ENCODE data around the gene ZBTB39.
"Not testable (repeated sequence)": the region's sequence is repeated elsewhere in the genome, so short reads cannot be mapped to it uniquely, and the experiment has no call there.

The ZBTB39 gene

GRCh38 chr12:56998981-56999380, 7.4 kb downstream of the ZBTB39 start:
- peak; percentile 55 for DNase-seq

- DNase-seq, result no peak
Observed at GRCh38 chr12:56998316-56998715, 8.0 kb downstream of the ZBTB39 start.

DNA sequence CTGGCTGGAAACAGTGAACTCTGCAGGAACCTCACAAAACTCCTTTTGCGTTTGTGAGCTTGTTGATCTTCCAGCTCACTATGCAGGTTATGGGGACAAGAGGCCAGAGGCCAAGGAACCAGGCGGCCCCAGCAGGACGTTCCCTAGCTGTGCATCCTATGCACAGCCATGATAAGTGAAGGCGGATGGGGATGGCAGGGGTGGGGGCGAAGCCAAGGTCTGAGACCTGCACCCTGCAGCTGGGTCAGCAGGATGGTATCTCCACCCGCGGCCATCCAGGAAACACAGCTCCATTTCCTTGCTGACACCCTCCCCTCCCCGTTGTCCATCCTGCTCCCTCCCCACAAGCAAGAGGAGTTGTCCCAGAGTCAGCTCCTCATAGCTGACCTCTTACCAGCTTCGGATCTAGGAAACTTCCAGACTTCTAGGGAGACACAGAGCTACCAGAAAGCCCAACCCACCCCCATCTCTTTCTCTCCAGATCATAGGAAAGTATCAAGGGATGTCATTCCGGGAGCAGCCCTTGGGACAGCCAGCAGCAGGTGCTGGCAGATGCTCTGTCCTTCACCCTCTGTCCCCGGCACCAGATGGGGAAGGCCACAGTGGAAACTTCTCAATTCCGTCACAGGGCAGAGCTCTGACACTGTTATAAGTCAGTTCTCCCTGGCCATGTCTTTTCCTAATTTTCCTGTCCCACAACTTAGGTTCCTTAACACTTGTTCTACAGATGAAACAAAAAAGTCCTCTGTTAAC, 9.4 kb downstream of the ZBTB39 start:
- no peak for DNase-seq

DNA sequence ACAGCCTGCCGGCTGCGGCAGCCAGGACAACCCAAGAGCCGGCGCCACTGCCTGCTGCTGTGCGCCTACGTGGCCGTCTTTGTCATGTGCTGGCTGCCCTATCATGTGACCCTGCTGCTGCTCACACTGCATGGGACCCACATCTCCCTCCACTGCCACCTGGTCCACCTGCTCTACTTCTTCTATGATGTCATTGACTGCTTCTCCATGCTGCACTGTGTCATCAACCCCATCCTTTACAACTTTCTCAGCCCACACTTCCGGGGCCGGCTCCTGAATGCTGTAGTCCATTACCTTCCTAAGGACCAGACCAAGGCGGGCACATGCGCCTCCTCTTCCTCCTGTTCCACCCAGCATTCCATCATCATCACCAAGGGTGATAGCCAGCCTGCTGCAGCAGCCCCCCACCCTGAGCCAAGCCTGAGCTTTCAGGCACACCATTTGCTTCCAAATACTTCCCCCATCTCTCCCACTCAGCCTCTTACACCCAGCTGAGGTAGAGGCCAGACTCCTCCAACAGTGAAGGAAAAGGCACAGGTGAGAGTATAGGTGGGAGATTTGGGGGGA, 10.3 kb downstream of the ZBTB39 start:
- DNase-seq, result no peak

DNA sequence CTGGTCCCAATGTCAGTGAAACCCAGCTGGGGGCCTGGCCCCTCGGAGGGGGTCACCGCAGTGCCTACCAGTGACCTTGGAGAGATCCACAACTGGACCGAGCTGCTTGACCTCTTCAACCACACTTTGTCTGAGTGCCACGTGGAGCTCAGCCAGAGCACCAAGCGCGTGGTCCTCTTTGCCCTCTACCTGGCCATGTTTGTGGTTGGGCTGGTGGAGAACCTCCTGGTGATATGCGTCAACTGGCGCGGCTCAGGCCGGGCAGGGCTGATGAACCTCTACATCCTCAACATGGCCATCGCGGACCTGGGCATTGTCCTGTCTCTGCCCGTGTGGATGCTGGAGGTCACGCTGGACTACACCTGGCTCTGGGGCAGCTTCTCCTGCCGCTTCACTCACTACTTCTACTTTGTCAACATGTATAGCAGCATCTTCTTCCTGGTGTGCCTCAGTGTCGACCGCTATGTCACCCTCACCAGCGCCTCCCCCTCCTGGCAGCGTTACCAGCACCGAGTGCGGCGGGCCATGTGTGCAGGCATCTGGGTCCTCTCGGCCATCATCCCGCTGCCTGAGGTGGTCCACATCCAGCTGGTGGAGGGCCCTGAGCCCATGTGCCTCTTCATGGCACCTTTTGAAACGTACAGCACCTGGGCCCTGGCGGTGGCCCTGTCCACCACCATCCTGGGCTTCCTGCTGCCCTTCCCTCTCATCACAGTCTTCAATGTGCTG, 11.0 kb downstream of the ZBTB39 start:
- no peak for DNase-seq

DNA sequence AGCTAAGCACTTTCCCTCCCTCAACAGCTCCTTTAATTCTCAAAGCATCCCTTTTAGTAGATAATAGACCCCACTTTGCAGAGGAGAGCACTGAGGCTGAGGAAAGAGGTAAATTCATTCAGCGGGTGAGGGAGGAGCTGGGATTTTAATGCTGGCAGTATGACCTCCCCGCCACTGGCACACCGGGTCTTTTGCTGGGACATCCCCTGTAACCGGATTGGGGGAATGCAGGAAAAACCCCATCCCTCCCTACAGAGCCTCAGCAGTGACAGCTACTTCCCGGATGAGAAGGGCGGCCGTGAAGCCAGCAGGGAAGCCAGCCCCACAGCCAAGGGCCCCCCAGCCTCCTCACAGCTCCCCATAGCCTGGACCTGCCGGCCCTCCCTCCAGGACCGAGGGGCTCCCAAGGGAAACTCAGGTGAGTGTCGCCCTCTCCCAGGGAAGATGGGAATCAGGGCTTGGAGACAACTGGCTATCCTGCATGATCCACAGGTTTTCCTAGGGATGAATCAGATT, 12.1 kb downstream of the ZBTB39 start:
- no peak for DNase-seq

DNA sequence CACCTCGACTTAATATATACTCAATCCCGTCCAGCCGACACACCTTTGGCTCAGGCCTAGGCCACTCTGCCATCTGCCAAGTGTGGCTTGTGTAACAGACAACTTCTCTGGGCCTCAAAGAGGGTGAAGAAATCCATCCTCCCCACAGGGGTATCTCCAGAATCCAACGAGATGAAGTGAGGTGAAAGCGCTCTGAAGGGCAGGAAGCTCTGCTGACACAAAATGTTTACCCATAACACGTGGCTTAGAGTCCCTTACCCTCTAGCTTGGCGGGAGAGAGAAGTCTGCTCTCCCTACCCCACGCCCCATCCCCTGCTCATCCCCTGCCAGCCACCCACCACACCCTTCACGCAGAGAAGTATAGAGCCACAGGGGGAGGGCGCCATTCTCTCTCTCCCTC, 13.0 kb downstream of the ZBTB39 start:
- DNase-seq, result no peak

GRCh38 chr12:56991319-56992246, 14.8 kb downstream of the ZBTB39 start:
- DNase-seq, result no peak

DNA sequence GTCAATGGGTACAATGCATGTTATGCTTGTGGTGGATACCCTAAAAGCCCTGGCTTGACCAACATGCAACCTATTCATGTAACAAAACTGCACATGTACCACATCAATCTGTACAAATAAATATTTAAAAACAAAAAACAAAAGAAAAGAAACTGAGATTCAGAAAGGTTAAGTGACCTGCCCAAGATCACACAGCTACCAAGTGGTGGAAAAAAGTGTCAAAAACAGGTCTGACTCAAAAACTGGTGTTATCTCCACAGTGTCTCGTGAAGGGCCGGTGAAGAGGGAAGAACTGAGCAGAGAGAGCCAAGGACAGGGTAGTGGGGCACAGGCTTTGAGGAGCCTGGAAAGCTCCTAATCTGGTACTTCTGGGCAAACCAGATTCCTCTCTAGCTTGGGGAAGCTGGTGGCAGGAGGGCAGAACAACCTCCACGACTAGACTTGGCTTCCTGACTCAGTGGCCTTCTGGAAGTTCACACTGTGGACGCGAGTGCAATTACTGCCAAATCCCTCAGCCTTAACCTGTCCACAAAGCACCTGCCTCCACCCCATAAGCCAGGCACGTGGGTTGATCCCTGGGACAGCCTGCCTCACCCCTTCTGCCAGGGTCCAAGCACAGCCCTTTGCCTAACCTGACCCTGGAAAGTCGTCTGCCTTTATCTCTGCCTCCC, 15.6 kb downstream of the ZBTB39 start:
- no peak for DNase-seq

GRCh38 chr12:56989861-56990610, 16.3 kb downstream of the ZBTB39 start:
- DNase-seq, result no peak

- DNase-seq, result no peak
Observed at GRCh38 chr12:56988207-56988739, 18.1 kb downstream of the ZBTB39 start.

DNA sequence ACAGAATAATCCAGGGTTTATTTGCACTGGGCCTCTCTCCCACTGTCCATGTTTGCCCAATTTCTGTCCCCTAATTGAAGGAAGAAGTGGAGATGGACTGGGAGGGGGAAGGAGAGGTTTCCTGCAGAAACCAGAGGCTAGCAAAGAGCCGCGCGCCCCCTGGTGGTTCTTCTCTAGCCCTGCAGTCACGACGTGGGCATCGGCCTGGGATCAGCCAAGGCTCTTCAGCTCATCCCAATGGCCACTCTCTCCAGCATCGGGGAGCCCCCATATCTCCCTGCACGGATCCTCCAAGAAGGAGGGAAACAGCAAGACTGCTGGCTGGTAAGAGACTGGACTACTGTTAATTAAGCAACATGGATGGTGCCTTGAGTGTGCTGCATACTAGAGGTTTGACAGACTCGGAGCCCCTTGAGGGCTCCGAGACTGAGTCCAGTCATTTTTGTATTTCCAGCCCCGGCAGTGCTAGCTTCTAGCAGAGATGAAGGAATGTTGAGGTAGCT, 18.7 kb downstream of the ZBTB39 start:
- peak; percentile 75 for DNase-seq

DNA sequence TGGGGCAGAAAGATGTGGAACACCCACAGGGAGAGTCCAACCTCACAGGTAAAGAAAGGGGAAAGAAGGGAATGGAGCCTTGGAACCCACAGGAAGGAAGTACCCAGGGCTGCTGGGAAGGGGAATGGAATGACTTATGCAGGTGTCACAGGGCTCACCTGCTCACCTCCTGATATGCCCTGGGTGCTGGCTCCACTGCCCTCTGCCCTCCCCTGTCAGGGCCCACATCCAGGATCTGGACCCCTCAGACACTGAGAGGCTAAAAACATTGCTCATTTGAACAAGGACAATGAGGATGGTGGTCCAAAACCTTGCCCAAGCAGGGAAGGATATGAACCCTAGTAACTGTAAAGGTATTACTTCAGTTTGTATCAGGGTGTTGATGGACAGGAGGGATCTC, 19.3 kb downstream of the ZBTB39 start:
- DNase-seq, result no peak

DNA sequence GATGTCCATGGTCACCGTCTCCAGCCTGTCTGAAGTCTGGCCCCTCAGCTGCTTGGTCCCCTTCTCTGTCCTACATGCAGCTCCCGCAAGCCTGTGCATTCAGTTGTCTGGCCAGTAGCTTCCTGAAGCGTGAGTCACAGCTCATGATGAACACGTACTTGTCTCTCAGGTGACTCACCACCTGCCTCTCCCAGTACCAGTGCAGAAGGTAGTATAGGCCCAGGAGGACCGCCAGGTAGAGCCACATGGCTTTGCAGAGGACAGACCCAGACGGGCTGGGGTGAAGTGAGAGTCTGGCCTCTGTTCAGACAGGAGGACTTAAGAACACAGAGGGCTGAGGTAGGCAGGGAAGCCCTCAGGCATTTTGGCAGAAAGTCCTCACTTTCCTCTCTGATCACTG, 20.6 kb downstream of the ZBTB39 start:
- DNase-seq, result not testable (repeated sequence)

GRCh38 chr12:56983386-56983785, 23.0 kb downstream of the ZBTB39 start:
- DNase-seq, result no peak

DNA sequence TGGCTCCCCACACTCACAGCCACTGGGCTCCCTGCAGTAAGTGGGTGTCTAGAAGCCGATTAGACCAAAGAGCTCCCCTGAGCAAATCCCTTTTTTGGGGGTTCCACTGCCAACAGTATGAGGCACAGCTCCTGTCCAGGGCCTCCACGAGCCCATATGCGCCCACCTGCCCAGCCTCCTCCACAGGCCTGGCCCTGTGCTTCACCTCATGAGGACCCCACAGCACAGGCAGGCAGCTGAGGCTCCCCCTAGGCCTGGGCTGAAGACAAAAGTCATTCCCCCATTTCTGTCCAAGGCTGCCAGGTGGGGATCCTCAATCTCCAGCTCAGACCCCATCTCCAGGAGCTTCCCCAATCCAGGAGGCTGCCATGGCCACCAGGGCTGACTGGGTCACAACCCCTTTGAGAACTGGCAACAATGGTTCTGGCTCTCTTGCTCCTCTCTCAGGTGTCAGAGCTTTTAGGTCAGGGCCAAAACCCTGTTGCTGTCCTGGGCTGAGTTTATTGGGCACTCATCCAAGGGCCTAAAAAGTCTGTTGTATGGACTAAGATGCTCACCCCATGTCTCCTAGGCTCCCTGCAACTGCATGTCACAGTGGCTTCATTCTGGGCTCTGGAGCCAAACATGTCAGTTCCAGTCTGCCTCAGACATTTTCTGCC, 23.6 kb downstream of the ZBTB39 start:
- not testable (repeated sequence) for DNase-seq

DNA sequence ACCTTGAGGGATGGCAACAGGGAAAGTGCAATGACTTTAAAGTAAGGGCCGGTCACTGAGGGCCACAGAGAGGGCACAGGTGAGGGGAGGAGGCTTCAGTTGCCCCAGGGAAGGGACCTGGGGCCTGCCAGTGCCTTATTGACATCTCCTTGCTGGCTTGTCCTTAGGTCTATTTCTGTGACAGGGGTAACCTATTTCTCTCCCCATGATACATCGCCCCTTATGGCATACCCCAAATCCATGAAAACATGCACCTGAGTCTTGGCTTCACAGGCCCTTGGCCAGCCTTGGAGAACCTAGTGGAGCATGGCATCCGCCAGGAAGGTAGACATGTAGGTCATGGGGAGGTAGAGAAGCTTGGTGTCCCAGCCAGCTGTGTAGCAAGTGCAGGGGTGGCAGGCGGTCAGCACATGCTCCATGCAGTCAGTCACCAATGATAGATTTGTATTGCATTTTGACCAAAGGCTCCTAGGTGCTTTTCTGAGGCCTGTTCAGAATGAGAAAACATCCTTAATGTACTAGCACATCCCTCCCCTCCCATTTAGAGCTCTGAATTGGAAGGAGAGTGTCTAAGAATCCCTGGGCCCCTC, 25.3 kb downstream of the ZBTB39 start:
- no peak for DNase-seq

DNA sequence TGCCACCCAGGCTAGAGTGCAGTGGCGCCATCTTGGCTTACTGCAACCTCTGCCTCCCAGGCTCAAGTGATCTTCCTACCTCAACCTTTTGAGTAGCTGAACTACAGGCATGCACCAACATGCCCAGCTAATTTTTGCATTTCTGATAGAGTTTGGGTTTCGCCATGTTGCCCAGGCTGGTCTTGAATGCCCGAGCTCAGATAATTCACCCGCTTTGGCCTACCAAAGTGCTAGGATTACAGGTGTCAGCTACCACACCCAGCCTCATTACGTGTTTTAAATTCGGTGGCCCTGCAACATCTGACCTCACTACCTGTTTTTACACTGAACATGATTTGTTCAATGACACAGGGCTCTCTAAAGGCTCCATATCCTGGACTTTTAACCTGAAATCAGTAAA, 26.1 kb downstream of the ZBTB39 start:
- DNase-seq, result no peak

DNA sequence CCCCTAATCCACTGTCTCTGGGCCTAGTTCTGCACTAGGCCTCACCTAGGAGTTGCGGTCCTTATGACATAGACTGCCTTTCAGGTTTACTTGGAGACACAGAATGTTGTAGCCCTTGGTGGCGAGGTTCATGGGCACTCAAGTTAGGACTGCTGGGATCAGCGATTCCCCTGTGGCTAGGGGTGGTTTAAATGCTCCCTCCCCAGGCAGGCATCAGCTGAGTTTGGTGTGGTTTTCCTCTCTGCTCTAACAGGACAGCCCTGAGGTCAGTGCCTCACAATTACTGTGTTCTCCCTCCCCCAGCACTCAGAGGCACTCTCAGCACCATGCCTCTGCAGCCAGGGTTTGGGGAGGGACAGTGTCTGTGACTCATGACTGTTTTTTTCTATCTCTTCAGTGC, 26.7 kb downstream of the ZBTB39 start:
- no peak for DNase-seq

Data from activated naive CD4-positive, alpha-beta T cell treated with Interleukin-2 at 50 U/mL for 16 hours (primary cell).